HCT116 (cell line): ENCODE measurements around the gene RBPMS2.

Experiments used
- EGR1 ChIP-seq: IDR thresholded peaks from 2 replicates; pipeline ENCODE4 v1.6.1; 2012; ENCODE audit warnings: low read depth
- EZH2 ChIP-seq: fragments of 200-600 bp; sonication (generic); IDR thresholded peaks from 2 replicates; pipeline ENCODE4 v1.6.1; 2017; ENCODE audit warnings: antibody characterized with exemption, mixed run types
- EZH2phosphoT487 ChIP-seq: fragments of 200-600 bp; IDR thresholded peaks from 2 replicates; pipeline ENCODE4 v1.6.1; 2018; ENCODE audit warnings: antibody characterized with exemption, borderline replicate concordance
- POLR2A ChIP-seq: IDR thresholded peaks from 2 replicates; pipeline ENCODE4 v1.7.0; 2011; ENCODE audit warnings: borderline replicate concordance; ENCODE audit not compliant: insufficient read depth, insufficient read length; ENCODE audit errors: extremely low read depth
- POLR2AphosphoS5 ChIP-seq: IDR thresholded peaks from 2 replicates; pipeline ENCODE4 v1.6.1; 2011; ENCODE audit warnings: mild to moderate bottlenecking, low read depth, low read length, moderate library complexity
- ZFX ChIP-seq: fragments of 450-650 bp; IDR thresholded peaks from 2 replicates; pipeline ENCODE4 v1.6.1; 2017
- TF ChIP-seq, protein P1 (sequence below), 3 experiments: fragments of 200-600 bp in 1 of 3; sonication (generic) in 1 of 3; IDR thresholded peaks in 2 of 3; conservative IDR thresholded peaks in 1 of 3; 2 replicates each; pipeline ENCODE4 v1.5.1; 2012 to 2017; ENCODE audit warnings: low read depth in 2 of 3, low read length in 2 of 3, antibody characterized with exemption in 1 of 3, borderline replicate concordance in 1 of 3, control low read depth in 1 of 3, mild to moderate bottlenecking in 1 of 3, mixed read lengths in 1 of 3, mixed run types in 1 of 3, moderate library complexity in 1 of 3; ENCODE audit not compliant: insufficient read depth in 1 of 3
- TF ChIP-seq, protein P2 (sequence below): IDR thresholded peaks from 2 replicates; pipeline ENCODE4 v1.6.1; 2011; ENCODE audit warnings: mild to moderate bottlenecking, low read length, moderate library complexity; ENCODE audit not compliant: insufficient replicate concordance; ENCODE audit errors: extremely low read depth
- TF ChIP-seq, protein P3 (sequence below): IDR thresholded peaks from 2 replicates; pipeline ENCODE4 v1.6.1; 2012; ENCODE audit warnings: low read depth
- TF ChIP-seq, protein P4 (sequence below): IDR thresholded peaks from 2 replicates; pipeline ENCODE4 v1.6.1; 2012

DNA sequence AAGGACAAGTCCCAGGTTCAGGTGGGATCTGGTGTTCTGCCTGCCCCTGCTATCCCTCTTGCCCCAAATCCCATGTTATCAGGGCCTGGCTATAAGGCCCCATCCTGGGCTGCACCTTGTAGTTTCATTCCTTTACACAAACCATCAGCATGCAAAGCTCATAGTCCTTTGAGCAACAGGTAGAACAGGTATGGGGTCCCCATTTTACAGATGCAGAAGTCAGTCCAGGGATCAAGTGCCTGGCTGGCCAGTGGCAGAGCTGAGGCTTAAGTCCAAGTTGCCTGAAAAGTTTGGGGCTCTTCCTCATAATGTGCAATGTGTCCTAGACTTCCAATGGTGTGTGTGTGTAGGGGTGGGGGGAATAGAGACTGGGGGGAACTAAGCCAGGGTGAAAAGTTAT lies 11.9 kb downstream of the RBPMS2 start:
- TF ChIP-seq, protein P1, sequence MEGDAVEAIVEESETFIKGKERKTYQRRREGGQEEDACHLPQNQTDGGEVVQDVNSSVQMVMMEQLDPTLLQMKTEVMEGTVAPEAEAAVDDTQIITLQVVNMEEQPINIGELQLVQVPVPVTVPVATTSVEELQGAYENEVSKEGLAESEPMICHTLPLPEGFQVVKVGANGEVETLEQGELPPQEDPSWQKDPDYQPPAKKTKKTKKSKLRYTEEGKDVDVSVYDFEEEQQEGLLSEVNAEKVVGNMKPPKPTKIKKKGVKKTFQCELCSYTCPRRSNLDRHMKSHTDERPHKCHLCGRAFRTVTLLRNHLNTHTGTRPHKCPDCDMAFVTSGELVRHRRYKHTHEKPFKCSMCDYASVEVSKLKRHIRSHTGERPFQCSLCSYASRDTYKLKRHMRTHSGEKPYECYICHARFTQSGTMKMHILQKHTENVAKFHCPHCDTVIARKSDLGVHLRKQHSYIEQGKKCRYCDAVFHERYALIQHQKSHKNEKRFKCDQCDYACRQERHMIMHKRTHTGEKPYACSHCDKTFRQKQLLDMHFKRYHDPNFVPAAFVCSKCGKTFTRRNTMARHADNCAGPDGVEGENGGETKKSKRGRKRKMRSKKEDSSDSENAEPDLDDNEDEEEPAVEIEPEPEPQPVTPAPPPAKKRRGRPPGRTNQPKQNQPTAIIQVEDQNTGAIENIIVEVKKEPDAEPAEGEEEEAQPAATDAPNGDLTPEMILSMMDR (IDR thresholded peaks at IDR 0.05 in 2 of 3, conservative IDR thresholded peaks at IDR 0.05 in 1 of 3; ENCODE audit: borderline replicate concordance in 1 of 3, insufficient read depth in 1 of 3, low read depth in 2 of 3, low read length in 2 of 3): no peak
- TF ChIP-seq POLR2A (no peak), EZH2 (no peak), POLR2AphosphoS5 (no peak), EZH2phosphoT487 (no peak), EGR1 (no peak), ZFX (no peak)
- TF ChIP-seq, protein P2, sequence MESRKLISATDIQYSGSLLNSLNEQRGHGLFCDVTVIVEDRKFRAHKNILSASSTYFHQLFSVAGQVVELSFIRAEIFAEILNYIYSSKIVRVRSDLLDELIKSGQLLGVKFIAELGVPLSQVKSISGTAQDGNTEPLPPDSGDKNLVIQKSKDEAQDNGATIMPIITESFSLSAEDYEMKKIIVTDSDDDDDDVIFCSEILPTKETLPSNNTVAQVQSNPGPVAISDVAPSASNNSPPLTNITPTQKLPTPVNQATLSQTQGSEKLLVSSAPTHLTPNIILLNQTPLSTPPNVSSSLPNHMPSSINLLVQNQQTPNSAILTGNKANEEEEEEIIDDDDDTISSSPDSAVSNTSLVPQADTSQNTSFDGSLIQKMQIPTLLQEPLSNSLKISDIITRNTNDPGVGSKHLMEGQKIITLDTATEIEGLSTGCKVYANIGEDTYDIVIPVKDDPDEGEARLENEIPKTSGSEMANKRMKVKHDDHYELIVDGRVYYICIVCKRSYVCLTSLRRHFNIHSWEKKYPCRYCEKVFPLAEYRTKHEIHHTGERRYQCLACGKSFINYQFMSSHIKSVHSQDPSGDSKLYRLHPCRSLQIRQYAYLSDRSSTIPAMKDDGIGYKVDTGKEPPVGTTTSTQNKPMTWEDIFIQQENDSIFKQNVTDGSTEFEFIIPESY: no peak
- TF ChIP-seq, protein P3, sequence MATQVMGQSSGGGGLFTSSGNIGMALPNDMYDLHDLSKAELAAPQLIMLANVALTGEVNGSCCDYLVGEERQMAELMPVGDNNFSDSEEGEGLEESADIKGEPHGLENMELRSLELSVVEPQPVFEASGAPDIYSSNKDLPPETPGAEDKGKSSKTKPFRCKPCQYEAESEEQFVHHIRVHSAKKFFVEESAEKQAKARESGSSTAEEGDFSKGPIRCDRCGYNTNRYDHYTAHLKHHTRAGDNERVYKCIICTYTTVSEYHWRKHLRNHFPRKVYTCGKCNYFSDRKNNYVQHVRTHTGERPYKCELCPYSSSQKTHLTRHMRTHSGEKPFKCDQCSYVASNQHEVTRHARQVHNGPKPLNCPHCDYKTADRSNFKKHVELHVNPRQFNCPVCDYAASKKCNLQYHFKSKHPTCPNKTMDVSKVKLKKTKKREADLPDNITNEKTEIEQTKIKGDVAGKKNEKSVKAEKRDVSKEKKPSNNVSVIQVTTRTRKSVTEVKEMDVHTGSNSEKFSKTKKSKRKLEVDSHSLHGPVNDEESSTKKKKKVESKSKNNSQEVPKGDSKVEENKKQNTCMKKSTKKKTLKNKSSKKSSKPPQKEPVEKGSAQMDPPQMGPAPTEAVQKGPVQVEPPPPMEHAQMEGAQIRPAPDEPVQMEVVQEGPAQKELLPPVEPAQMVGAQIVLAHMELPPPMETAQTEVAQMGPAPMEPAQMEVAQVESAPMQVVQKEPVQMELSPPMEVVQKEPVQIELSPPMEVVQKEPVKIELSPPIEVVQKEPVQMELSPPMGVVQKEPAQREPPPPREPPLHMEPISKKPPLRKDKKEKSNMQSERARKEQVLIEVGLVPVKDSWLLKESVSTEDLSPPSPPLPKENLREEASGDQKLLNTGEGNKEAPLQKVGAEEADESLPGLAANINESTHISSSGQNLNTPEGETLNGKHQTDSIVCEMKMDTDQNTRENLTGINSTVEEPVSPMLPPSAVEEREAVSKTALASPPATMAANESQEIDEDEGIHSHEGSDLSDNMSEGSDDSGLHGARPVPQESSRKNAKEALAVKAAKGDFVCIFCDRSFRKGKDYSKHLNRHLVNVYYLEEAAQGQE: no peak
- TF ChIP-seq, protein P4, sequence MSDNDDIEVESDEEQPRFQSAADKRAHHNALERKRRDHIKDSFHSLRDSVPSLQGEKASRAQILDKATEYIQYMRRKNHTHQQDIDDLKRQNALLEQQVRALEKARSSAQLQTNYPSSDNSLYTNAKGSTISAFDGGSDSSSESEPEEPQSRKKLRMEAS: no peak
